ENCODE results near the gene TARS1.

TARS1 gene

GRCh38 chr5:33445798-33446197 is 5.0 kb downstream of the TARS1 start:
- no peak overlapping the region for H3K27ac ChIP-seq (ENCODE audit: low read depth, low read length)
- no peaks in the 10 kb centered on the region for H3K27me3 ChIP-seq (ENCODE audit: control insufficient read depth, insufficient read depth, low read length)
- peaks cover 3% of the 10 kb centered on the region for H3K36me3 ChIP-seq (ENCODE audit: control insufficient read depth, insufficient read depth, low read length)
- peaks cover 21% of the 10 kb centered on the region for H3K4me1 ChIP-seq (ENCODE audit: control insufficient read depth, insufficient read depth, low read length)
- no peak overlapping the region for H3K9ac ChIP-seq (ENCODE audit: low read length)
- H3K4me3 ChIP-seq (ENCODE audit: low read length) = no peak overlapping the region

DNA sequence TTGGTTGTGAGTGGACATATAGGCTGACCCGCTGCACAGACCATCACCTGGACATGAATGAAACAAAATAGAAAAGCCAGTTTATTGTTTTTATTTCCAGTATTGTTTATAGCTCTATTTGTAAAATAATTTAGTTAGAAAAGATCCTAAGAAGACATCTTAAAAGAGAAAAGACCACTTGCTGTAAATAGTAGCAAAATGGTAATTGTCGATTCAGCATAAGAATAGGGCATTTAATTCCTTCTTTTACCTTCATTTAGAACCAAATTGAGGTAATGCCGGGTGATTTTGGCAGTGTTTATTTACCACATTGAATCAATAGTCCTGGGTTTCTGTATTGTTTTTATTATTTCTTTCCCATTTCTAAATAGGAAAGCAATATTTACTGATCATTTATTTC is 7.4 kb downstream of the TARS1 start:
- peaks cover 12% of the 10 kb centered on the region for H3K4me1 ChIP-seq (ENCODE audit: control insufficient read depth, insufficient read depth, low read length)
- no peak overlapping the region for H3K27ac ChIP-seq (ENCODE audit: low read depth, low read length)
- H3K4me3 ChIP-seq (ENCODE audit: low read length) = no peak overlapping the region
- peaks cover 7% of the 10 kb centered on the region for H3K36me3 ChIP-seq (ENCODE audit: control insufficient read depth, insufficient read depth, low read length)
- no peak overlapping the region for H3K9ac ChIP-seq (ENCODE audit: low read length)
- H3K27me3 ChIP-seq (ENCODE audit: control insufficient read depth, insufficient read depth, low read length) = no peaks in the 10 kb centered on the region

- H3K27me3 ChIP-seq (ENCODE audit: control insufficient read depth, insufficient read depth, low read length) = no peaks in the 10 kb centered on the region
- H3K9ac ChIP-seq (ENCODE audit: low read length) = no peak overlapping the region
- no peak overlapping the region for H3K27ac ChIP-seq (ENCODE audit: low read depth, low read length)
- no peak overlapping the region for H3K4me3 ChIP-seq (ENCODE audit: low read length)
- H3K36me3 ChIP-seq (ENCODE audit: control insufficient read depth, insufficient read depth, low read length) = peaks cover 31% of the 10 kb centered on the region
- H3K4me1 ChIP-seq (ENCODE audit: control insufficient read depth, insufficient read depth, low read length) = no peaks in the 10 kb centered on the region
These were observed 16.4 kb downstream of the TARS1 start for GRCh38 chr5:33457126-33457525.

DNA sequence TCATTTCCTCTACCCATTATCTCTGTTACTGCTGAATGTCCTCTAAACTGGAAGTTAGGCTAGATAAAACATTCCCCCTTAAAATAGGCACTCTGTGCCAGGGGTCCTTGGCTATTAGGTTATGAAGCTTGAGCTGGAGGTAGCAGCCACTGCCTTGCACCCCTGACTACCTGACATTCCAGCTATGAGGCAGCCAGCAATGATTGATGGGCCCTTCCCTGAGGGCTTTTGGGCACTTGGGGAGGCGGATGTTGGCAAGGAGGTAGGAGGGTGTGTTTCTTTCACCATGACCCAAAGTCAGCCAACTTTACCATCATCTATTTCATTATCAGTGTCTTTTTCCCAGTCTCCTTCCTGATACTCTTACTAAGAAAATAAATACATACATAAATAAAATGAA is 17.1 kb downstream of the TARS1 start:
- Histone ChIP-seq H3K4me3 (ENCODE audit: low read length) (no peak overlapping the region), H3K9ac (ENCODE audit: low read length) (no peak overlapping the region), H3K4me1 (ENCODE audit: control insufficient read depth, insufficient read depth, low read length) (no peaks in the 10 kb centered on the region), H3K36me3 (ENCODE audit: control insufficient read depth, insufficient read depth, low read length) (peaks cover 30% of the 10 kb centered on the region), H3K27me3 (ENCODE audit: control insufficient read depth, insufficient read depth, low read length) (no peaks in the 10 kb centered on the region), H3K27ac (ENCODE audit: low read depth, low read length) (no peak overlapping the region)

GRCh38 chr5:33460210-33460609 is 19.4 kb downstream of the TARS1 start:
- H3K9ac ChIP-seq (ENCODE audit: low read length) = no peak overlapping the region
- H3K27me3 ChIP-seq (ENCODE audit: control insufficient read depth, insufficient read depth, low read length) = no peaks in the 10 kb centered on the region
- H3K4me3 ChIP-seq (ENCODE audit: low read length) = no peak overlapping the region
- peaks cover 25% of the 10 kb centered on the region for H3K36me3 ChIP-seq (ENCODE audit: control insufficient read depth, insufficient read depth, low read length)
- H3K4me1 ChIP-seq (ENCODE audit: control insufficient read depth, insufficient read depth, low read length) = no peaks in the 10 kb centered on the region
- H3K27ac ChIP-seq (ENCODE audit: low read depth, low read length) = no peak overlapping the region

DNA sequence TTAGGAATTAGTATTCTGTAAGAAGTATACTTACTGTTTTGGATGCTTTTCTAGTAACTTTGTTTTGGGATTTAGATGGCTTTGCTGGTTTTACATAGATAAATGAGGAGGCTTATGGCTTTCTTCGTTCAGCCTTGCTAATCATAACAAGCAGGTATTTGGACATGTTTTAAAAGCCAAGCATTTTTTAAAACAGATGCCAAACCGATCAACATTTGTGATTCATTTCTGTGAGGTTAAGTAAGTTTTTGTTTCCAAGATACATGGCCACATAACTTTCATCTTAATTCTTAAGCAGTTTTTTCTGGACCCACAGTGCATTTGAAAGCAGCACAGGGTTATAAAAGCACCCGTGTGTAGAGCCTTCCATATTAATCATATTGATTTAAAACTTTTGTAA is 21.7 kb downstream of the TARS1 start:
- Histone ChIP-seq H3K27ac (ENCODE audit: low read depth, low read length) (no peak overlapping the region), H3K9ac (ENCODE audit: low read length) (no peak overlapping the region), H3K4me3 (ENCODE audit: low read length) (no peak overlapping the region), H3K36me3 (ENCODE audit: control insufficient read depth, insufficient read depth, low read length) (peaks cover 29% of the 10 kb centered on the region), H3K4me1 (ENCODE audit: control insufficient read depth, insufficient read depth, low read length) (no peaks in the 10 kb centered on the region), H3K27me3 (ENCODE audit: control insufficient read depth, insufficient read depth, low read length) (no peaks in the 10 kb centered on the region)

- H3K36me3 ChIP-seq (ENCODE audit: control insufficient read depth, insufficient read depth, low read length) = peaks cover 29% of the 10 kb centered on the region
- no peak overlapping the region for H3K4me3 ChIP-seq (ENCODE audit: low read length)
- H3K9ac ChIP-seq (ENCODE audit: low read length) = no peak overlapping the region
These were observed 24.4 kb downstream of the TARS1 start for GRCh38 chr5:33465120-33465519.

GRCh38 chr5:33468775-33469435 is 28.1 kb downstream of the TARS1 start:
- no peaks in the 10 kb centered on the region for H3K27me3 ChIP-seq (ENCODE audit: control insufficient read depth, insufficient read depth, low read length)
- H3K36me3 ChIP-seq (ENCODE audit: control insufficient read depth, insufficient read depth, low read length) = peaks cover 20% of the 10 kb centered on the region
- no peak overlapping the region for H3K27ac ChIP-seq (ENCODE audit: low read depth, low read length)
- H3K4me1 ChIP-seq (ENCODE audit: control insufficient read depth, insufficient read depth, low read length) = no peaks in the 10 kb centered on the region
- no peak overlapping the region for H3K9ac ChIP-seq (ENCODE audit: low read length)
- no peak overlapping the region for H3K4me3 ChIP-seq (ENCODE audit: low read length)

More at GRCh38 chr5:33465120-33465519, 24.4 kb downstream of the TARS1 start:
- Histone ChIP-seq H3K27ac (ENCODE audit: low read depth, low read length) (no peak overlapping the region), H3K4me1 (ENCODE audit: control insufficient read depth, insufficient read depth, low read length) (no peaks in the 10 kb centered on the region), H3K27me3 (ENCODE audit: control insufficient read depth, insufficient read depth, low read length) (no peaks in the 10 kb centered on the region)

DNA sequence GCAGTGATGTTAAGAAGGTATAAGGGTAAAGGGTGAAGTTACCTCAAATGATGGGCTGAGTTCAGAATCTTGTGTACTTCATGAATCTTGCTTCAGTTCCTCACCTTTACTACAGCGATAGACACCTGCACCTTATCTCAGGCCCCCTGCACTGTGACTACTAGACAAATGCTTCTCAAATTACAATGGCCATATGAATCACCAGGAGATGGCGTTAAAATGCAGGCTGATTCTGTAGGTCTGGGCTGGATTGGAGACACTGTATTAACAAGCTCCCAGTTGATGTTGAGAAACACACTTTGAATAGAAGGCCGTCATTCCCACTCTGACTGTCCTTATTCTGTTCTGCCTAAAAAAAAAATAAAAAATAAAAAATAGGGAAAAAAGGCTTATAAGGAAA is 29.8 kb downstream of the TARS1 start:
- Histone ChIP-seq H3K27ac (ENCODE audit: low read depth, low read length) (no peak overlapping the region), H3K36me3 (ENCODE audit: control insufficient read depth, insufficient read depth, low read length) (peaks cover 14% of the 10 kb centered on the region), H3K4me1 (ENCODE audit: control insufficient read depth, insufficient read depth, low read length) (no peaks in the 10 kb centered on the region), H3K4me3 (ENCODE audit: low read length) (no peak overlapping the region), H3K9ac (ENCODE audit: low read length) (no peak overlapping the region), H3K27me3 (ENCODE audit: control insufficient read depth, insufficient read depth, low read length) (no peaks in the 10 kb centered on the region)

DNA sequence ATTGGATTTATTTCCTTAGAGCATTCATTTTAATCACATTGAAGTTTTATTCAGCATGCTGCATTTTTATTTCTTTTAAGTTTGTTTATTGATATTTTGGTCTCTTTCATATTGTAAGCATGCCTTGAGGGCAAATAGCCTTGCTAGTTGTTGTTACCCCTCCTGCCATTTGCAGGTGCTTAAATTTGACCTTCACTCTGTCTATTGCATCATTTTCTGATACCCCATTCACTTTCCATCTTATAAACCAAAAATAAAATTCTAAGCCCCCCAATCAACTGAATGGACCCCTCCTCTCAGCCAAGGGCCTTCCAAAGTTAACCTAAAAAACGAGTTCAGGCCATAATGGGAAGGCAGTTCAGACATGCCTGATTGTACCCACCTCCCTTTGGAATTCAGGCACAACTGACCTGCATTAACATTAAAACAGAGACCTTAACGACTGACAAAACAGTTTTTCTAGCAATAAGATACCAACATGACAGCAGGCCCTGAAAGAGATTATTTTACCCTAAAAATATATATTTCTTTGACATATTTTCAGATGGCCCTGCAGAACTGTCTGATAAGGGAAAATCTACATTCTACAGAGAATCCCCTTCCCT is 32.1 kb downstream of the TARS1 start:
- H3K36me3 ChIP-seq (ENCODE audit: control insufficient read depth, insufficient read depth, low read length) = peaks cover 14% of the 10 kb centered on the region
- H3K4me3 ChIP-seq (ENCODE audit: low read length) = no peak overlapping the region

GRCh38 chr5:33474004-33474403 is 33.2 kb downstream of the TARS1 start:
- H3K36me3 ChIP-seq (ENCODE audit: control insufficient read depth, insufficient read depth, low read length) = peaks cover 4% of the 10 kb centered on the region
- no peaks in the 10 kb centered on the region for H3K27me3 ChIP-seq (ENCODE audit: control insufficient read depth, insufficient read depth, low read length)
- H3K27ac ChIP-seq (ENCODE audit: low read depth, low read length) = no peak overlapping the region
- no peak overlapping the region for H3K4me3 ChIP-seq (ENCODE audit: low read length)
- no peak overlapping the region for H3K9ac ChIP-seq (ENCODE audit: low read length)
- H3K4me1 ChIP-seq (ENCODE audit: control insufficient read depth, insufficient read depth, low read length) = no peaks in the 10 kb centered on the region

More for the DNA sequence above, 32.1 kb downstream of the TARS1 start:
- Histone ChIP-seq H3K4me1 (ENCODE audit: control insufficient read depth, insufficient read depth, low read length) (no peaks in the 10 kb centered on the region), H3K27me3 (ENCODE audit: control insufficient read depth, insufficient read depth, low read length) (no peaks in the 10 kb centered on the region), H3K27ac (ENCODE audit: low read depth, low read length) (no peak overlapping the region), H3K9ac (ENCODE audit: low read length) (no peak overlapping the region)

DNA sequence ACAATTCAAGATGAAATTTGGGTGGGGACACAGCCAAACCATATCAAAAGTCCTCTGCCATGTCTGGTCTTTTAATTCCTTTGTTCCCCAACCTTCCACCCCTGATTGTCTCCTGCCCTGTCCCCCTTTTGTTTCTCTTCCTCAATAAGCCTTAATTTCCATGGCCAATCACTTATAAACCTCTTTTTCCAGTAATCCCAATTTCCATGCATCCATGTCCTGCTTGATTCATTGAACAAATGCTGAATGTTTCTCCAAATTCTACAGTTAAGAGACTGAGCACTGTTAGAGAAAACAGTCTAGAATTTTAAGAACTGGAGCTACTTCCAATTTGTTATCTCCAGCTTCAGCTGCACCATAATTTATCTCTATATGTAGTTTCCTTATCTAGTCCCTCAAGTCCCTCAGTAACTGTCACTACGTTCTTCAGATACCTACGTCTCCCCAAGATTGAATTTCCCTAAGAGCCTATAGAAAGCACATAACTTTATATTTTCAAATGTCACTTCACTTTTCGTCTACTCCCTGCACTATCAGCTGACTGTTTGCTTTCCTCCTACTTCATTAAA is 34.2 kb downstream of the TARS1 start:
- Histone ChIP-seq H3K27ac (ENCODE audit: low read depth, low read length) (no peak overlapping the region), H3K27me3 (ENCODE audit: control insufficient read depth, insufficient read depth, low read length) (no peaks in the 10 kb centered on the region), H3K4me1 (ENCODE audit: control insufficient read depth, insufficient read depth, low read length) (no peaks in the 10 kb centered on the region), H3K4me3 (ENCODE audit: low read length) (no peak overlapping the region), H3K36me3 (ENCODE audit: control insufficient read depth, insufficient read depth, low read length) (peaks cover 3% of the 10 kb centered on the region), H3K9ac (ENCODE audit: low read length) (no peak overlapping the region)

GRCh38 chr5:33475706-33476105 is 34.9 kb downstream of the TARS1 start:
- H3K36me3 ChIP-seq (ENCODE audit: control insufficient read depth, insufficient read depth, low read length) = peaks cover 3% of the 10 kb centered on the region
- H3K4me3 ChIP-seq (ENCODE audit: low read length) = no peak overlapping the region
- no peak overlapping the region for H3K9ac ChIP-seq (ENCODE audit: low read length)
- no peaks in the 10 kb centered on the region for H3K27me3 ChIP-seq (ENCODE audit: control insufficient read depth, insufficient read depth, low read length)
- H3K4me1 ChIP-seq (ENCODE audit: control insufficient read depth, insufficient read depth, low read length) = no peaks in the 10 kb centered on the region
- H3K27ac ChIP-seq (ENCODE audit: low read depth, low read length) = no peak overlapping the region

Data from rectal smooth muscle tissue (tissue), 1 donor.